C4-2B (cell line): ENCODE measurements around the gene IGFBPL1.

Experiments used
- ZFX ChIP-seq: fragments of 450-650 bp; IDR thresholded peaks from 2 replicates; pipeline ENCODE4 v1.6.1; 2017
- TF ChIP-seq, protein P1 (sequence below): fragments of 450-650 bp; conservative IDR thresholded peaks from 2 replicates; pipeline ENCODE4 v1.5.1; 2017; ENCODE audit warnings: mild to moderate bottlenecking

DNA sequence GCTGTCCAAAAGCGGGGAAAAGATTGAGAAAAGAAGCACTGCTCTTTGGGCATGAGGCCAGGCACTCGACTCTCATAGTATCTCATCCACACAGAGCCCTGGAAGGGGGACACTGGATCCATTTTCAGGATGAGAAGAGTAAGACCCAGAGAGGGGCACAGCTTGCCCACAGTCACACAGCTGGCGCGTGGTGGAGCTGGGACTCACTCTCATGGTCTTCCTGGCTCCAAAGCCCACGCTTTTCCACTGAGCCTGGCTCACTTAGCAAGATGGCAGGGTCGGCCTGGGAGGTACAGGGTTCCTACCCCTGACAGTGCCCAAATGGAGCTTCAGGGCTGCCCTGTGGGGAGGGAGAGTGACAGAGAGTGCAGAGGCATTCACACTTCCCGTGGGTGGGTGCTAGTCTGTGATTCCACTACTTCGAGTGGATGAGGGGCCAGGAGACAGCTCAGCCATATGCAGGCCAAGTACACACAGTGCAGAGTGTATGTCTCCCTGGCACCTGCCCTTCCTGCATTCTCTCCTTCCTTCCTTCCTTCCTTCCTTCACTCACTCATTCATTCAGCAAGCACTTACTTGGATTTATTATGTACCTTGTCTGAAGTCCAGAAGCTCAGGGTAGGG, 18.3 kb upstream of the IGFBPL1 start:
- TF ChIP-seq, protein P1, sequence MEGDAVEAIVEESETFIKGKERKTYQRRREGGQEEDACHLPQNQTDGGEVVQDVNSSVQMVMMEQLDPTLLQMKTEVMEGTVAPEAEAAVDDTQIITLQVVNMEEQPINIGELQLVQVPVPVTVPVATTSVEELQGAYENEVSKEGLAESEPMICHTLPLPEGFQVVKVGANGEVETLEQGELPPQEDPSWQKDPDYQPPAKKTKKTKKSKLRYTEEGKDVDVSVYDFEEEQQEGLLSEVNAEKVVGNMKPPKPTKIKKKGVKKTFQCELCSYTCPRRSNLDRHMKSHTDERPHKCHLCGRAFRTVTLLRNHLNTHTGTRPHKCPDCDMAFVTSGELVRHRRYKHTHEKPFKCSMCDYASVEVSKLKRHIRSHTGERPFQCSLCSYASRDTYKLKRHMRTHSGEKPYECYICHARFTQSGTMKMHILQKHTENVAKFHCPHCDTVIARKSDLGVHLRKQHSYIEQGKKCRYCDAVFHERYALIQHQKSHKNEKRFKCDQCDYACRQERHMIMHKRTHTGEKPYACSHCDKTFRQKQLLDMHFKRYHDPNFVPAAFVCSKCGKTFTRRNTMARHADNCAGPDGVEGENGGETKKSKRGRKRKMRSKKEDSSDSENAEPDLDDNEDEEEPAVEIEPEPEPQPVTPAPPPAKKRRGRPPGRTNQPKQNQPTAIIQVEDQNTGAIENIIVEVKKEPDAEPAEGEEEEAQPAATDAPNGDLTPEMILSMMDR, result no peak
- no peak for TF ChIP-seq ZFX
